MM.1S (cell line): ENCODE data around the gene RBM28.
"Not testable (repeated sequence)": the region's sequence is repeated elsewhere in the genome, so short reads cannot be mapped to it uniquely, and the experiment has no call there.

Experiments used
- DNase-seq: peaks from one replicate; pipeline ENCODE4 v3.0.0-alpha.2; 2015
- H2AFZ ChIP-seq: fragments of 300-600 bp; sonication (generic); 2 replicates; pipeline ENCODE4 v1.6.0; 2016; ENCODE audit warnings: antibody characterized with exemption, low read length
- H3F3A ChIP-seq: fragments of 300-600 bp; sonication (generic); 2 replicates; pipeline ENCODE4 v1.6.1; 2016; ENCODE audit warnings: mild to moderate bottlenecking, antibody characterized with exemption, low read length, moderate library complexity, mixed read lengths; ENCODE audit not compliant: insufficient read depth
- H3K27ac ChIP-seq: fragments of 300-600 bp; sonication (generic); 2 replicates; pipeline ENCODE4 v1.5.1; 2016; ENCODE audit warnings: mild to moderate bottlenecking, low read length
- H3K27me3 ChIP-seq: fragments of 300-600 bp; sonication (generic); replicated peaks from 2 replicates; pipeline ENCODE4 v1.6.0; 2016; ENCODE audit warnings: low read length; ENCODE audit not compliant: insufficient read depth
- H3K36me3 ChIP-seq: fragments of 300-600 bp; sonication (generic); replicated peaks from 2 replicates; pipeline ENCODE4 v1.6.1; 2016; ENCODE audit warnings: mild to moderate bottlenecking, low read length, mixed read lengths; ENCODE audit not compliant: insufficient read depth
- H3K4me1 ChIP-seq: fragments of 300-600 bp; sonication (generic); 2 replicates; pipeline ENCODE4 v1.6.1; 2016; ENCODE audit warnings: low read length, mixed read lengths
- H3K4me2 ChIP-seq: fragments of 300-600 bp; sonication (generic); 2 replicates; pipeline ENCODE4 v1.6.0; 2016; ENCODE audit warnings: low read depth, low read length
- H3K4me3 ChIP-seq: fragments of 300-600 bp; sonication (generic); 2 replicates; pipeline ENCODE4 v1.5.1; 2016; ENCODE audit warnings: low read length, mixed read lengths
- H3K79me2 ChIP-seq: fragments of 300-600 bp; sonication (generic); 2 replicates; pipeline ENCODE4 v1.6.1; 2016; ENCODE audit warnings: mixed run types, low read length, mixed read lengths
- H3K9ac ChIP-seq: fragments of 300-600 bp; sonication (generic); 2 replicates; pipeline ENCODE4 v1.6.1; 2016; ENCODE audit warnings: low read length, mixed read lengths
- H3K9me2 ChIP-seq: fragments of 300-600 bp; sonication (generic); replicated peaks from 2 replicates; pipeline ENCODE4 v1.6.1; 2016; ENCODE audit warnings: mild to moderate bottlenecking, low read length, mixed read lengths; ENCODE audit not compliant: insufficient read depth
- H3K9me3 ChIP-seq: fragments of 300-600 bp; sonication (generic); replicated peaks from 2 replicates; pipeline ENCODE4 v1.6.1; 2016; ENCODE audit warnings: mild to moderate bottlenecking, low read length, mixed read lengths; ENCODE audit not compliant: insufficient read depth
- H4K20me1 ChIP-seq: fragments of 300-600 bp; sonication (generic); 2 replicates; pipeline ENCODE4 v1.6.1; 2016; ENCODE audit warnings: mild to moderate bottlenecking, low read length, moderate library complexity, mixed read lengths; ENCODE audit not compliant: insufficient read depth
- CTCF ChIP-seq: fragments of 300-600 bp; sonication (generic); IDR thresholded peaks from 2 replicates; pipeline ENCODE4 v1.5.1; 2016; ENCODE audit warnings: antibody characterized with exemption, low read length, mixed read lengths
- EZH2 ChIP-seq: fragments of 300-600 bp; sonication (generic); optimal IDR thresholded peaks from 2 replicates; pipeline ENCODE3; 2017; ENCODE audit warnings: low read depth, mild to moderate bottlenecking, antibody characterized with exemption, low read length, mixed read lengths
- EZH2phosphoT487 ChIP-seq: fragments of 300-600 bp; sonication (generic); IDR thresholded peaks from 2 replicates; pipeline ENCODE4 v1.6.1; 2018; ENCODE audit warnings: antibody characterized with exemption, low read length

RBM28 gene

GRCh38 chr7:128287556-128287955 lies 56.2 kb downstream of the RBM28 start:
- H3K9me2 ChIP-seq = no peaks in the 10 kb centered on the region
- H3K79me2 ChIP-seq = no peaks in the 10 kb centered on the region
- no peaks in the 10 kb centered on the region for H3F3A ChIP-seq
- no peak overlapping the region for H3K27ac ChIP-seq
- TF ChIP-seq EZH2 = no peak
- no peak for TF ChIP-seq CTCF
- no peak overlapping the region for H3K9ac ChIP-seq
- no peaks in the 10 kb centered on the region for H3K36me3 ChIP-seq
- no peaks in the 10 kb centered on the region for H3K4me1 ChIP-seq
- no peaks in the 10 kb centered on the region for H3K9me3 ChIP-seq
- DNase-seq = no peak
- H3K4me3 ChIP-seq = no peak overlapping the region
- no peaks in the 10 kb centered on the region for H4K20me1 ChIP-seq
- no peaks in the 10 kb centered on the region for H3K27me3 ChIP-seq
- H2AFZ ChIP-seq = no peak overlapping the region
- H3K4me2 ChIP-seq = no peak overlapping the region

- no peak overlapping the region for H3K9ac ChIP-seq
- H3K4me2 ChIP-seq = no peak overlapping the region
- no peaks in the 10 kb centered on the region for H3K36me3 ChIP-seq
- H3K27me3 ChIP-seq = no peaks in the 10 kb centered on the region
- H3K9me3 ChIP-seq = no peaks in the 10 kb centered on the region
- no peak overlapping the region for H3K27ac ChIP-seq
- no peaks in the 10 kb centered on the region for H4K20me1 ChIP-seq
- no peaks in the 10 kb centered on the region for H3K4me1 ChIP-seq
- H3K79me2 ChIP-seq = no peaks in the 10 kb centered on the region
- no peak for TF ChIP-seq CTCF
- no peak for TF ChIP-seq EZH2
- TF ChIP-seq EZH2phosphoT487 = no peak
- no peaks in the 10 kb centered on the region for H3K9me2 ChIP-seq
- no peak overlapping the region for H3K4me3 ChIP-seq
- no peak for DNase-seq
- H2AFZ ChIP-seq = no peak overlapping the region
- no peaks in the 10 kb centered on the region for H3F3A ChIP-seq
Measured at GRCh38 chr7:128284102-128284501, 59.6 kb downstream of the RBM28 start.

GRCh38 chr7:128281605-128282380 lies 61.9 kb downstream of the RBM28 start:
- no peak overlapping the region for H2AFZ ChIP-seq
- H4K20me1 ChIP-seq = no peaks in the 10 kb centered on the region
- no peak overlapping the region for H3K4me3 ChIP-seq
- H3K9me2 ChIP-seq = no peaks in the 10 kb centered on the region
- no peaks in the 10 kb centered on the region for H3F3A ChIP-seq
- H3K4me1 ChIP-seq = no peaks in the 10 kb centered on the region
- H3K27me3 ChIP-seq = no peaks in the 10 kb centered on the region
- TF ChIP-seq EZH2phosphoT487 (no peak), CTCF (no peak), EZH2 (no peak)
- no peaks in the 10 kb centered on the region for H3K9me3 ChIP-seq
- no peak overlapping the region for H3K27ac ChIP-seq
- no peak for DNase-seq
- no peak overlapping the region for H3K4me2 ChIP-seq
- no peaks in the 10 kb centered on the region for H3K36me3 ChIP-seq
- H3K9ac ChIP-seq = no peak overlapping the region
- no peaks in the 10 kb centered on the region for H3K79me2 ChIP-seq

- not testable (repeated sequence) for H3K4me2 ChIP-seq, H4K20me1 ChIP-seq, H3K79me2 ChIP-seq, H3K9ac ChIP-seq, H3K27me3 ChIP-seq, H3F3A ChIP-seq, H3K9me3 ChIP-seq, DNase-seq, H3K4me3 ChIP-seq, H3K4me1 ChIP-seq, H2AFZ ChIP-seq, H3K9me2 ChIP-seq, H3K27ac ChIP-seq, H3K36me3 ChIP-seq
Measured at GRCh38 chr7:128280451-128280850, 63.3 kb downstream of the RBM28 start.
